Nephron (organoid): Measurements from ENCODE around the gene DMBX1.

Source experiments
- H3K27ac Mint-ChIP-seq, 3 experiments: 2 replicates each; pipeline ENCODE4 v1.8.0; 2020; ENCODE audit warnings: mixed read lengths in 3 of 3, mild to moderate bottlenecking in 2 of 3, moderate library complexity in 1 of 3
- H3K27me3 Mint-ChIP-seq: 2 replicates; pipeline ENCODE4 v1.8.0; 2021; ENCODE audit warnings: low read depth, mild to moderate bottlenecking, moderate library complexity, mixed read lengths
- H3K36me3 Mint-ChIP-seq: 2 replicates; pipeline ENCODE4 v1.8.0; 2020; ENCODE audit warnings: low read depth, mixed read lengths
- H3K4me1 Mint-ChIP-seq: 2 replicates; pipeline ENCODE4 v1.8.0; 2020; ENCODE audit warnings: mixed read lengths
- H3K4me3 Mint-ChIP-seq, 3 experiments: 2 replicates each; pipeline ENCODE4 v1.8.0; 2020; ENCODE audit warnings: mild to moderate bottlenecking in 3 of 3, mixed read lengths in 3 of 3, moderate library complexity in 2 of 3
- H3K9me3 Mint-ChIP-seq: 2 replicates; pipeline ENCODE4 v1.8.0; 2020; ENCODE audit warnings: mixed read lengths
- CTCF ChIP-seq, 3 experiments: fragments of 200-600 bp; sonication (generic); IDR thresholded peaks; one replicate each; pipeline ENCODE4 v1.5.0; 2021; ENCODE audit warnings: antibody characterized with exemption in 3 of 3; ENCODE audit not compliant: unreplicated experiment in 3 of 3

Gene DMBX1

GRCh38 chr1:46495778-46496177 is 6.1 kb downstream of the DMBX1 start:
- Mint-ChIP-seq H3K27me3 (peaks cover 96% of the 10 kb centered on the region), H3K36me3 (no peaks in the 10 kb centered on the region), H3K4me1 (no peaks in the 10 kb centered on the region), H3K27ac (no peak overlapping the region), H3K4me3 (no peak overlapping the region), H3K9me3 (no peaks in the 10 kb centered on the region)
- no peak for TF ChIP-seq CTCF (IDR thresholded peaks at IDR 0.05; ENCODE audit: unreplicated experiment in 3 of 3)

GRCh38 chr1:46496505-46496904 is 6.9 kb downstream of the DMBX1 start:
- H3K36me3 Mint-ChIP-seq: no peaks in the 10 kb centered on the region
- peaks cover 95% of the 10 kb centered on the region for H3K27me3 Mint-ChIP-seq
- no peak overlapping the region for H3K27ac Mint-ChIP-seq
- no peaks in the 10 kb centered on the region for H3K9me3 Mint-ChIP-seq
- H3K4me3 Mint-ChIP-seq: no peak overlapping the region
- TF ChIP-seq CTCF (IDR thresholded peaks at IDR 0.05; ENCODE audit: unreplicated experiment in 3 of 3): no peak
- no peaks in the 10 kb centered on the region for H3K4me1 Mint-ChIP-seq

GRCh38 chr1:46497020-46497419 is 7.4 kb downstream of the DMBX1 start:
- Mint-ChIP-seq H3K27ac (no peak overlapping the region), H3K4me1 (no peaks in the 10 kb centered on the region), H3K4me3 (no peak overlapping the region), H3K27me3 (peaks cover 95% of the 10 kb centered on the region), H3K9me3 (no peaks in the 10 kb centered on the region), H3K36me3 (no peaks in the 10 kb centered on the region)
- TF ChIP-seq CTCF (IDR thresholded peaks at IDR 0.05; ENCODE audit: unreplicated experiment in 3 of 3): no peak

GRCh38 chr1:46497665-46498064 is 8.0 kb downstream of the DMBX1 start:
- no peak for TF ChIP-seq CTCF (IDR thresholded peaks at IDR 0.05; ENCODE audit: unreplicated experiment in 3 of 3)
- Mint-ChIP-seq H3K36me3 (no peaks in the 10 kb centered on the region), H3K4me1 (no peaks in the 10 kb centered on the region), H3K27me3 (peaks cover 93% of the 10 kb centered on the region), H3K9me3 (no peaks in the 10 kb centered on the region), H3K27ac (no peak overlapping the region), H3K4me3 (no peak overlapping the region)

GRCh38 chr1:46501528-46501927 is 11.9 kb downstream of the DMBX1 start:
- no peak overlapping the region for H3K4me3 Mint-ChIP-seq
- no peak overlapping the region for H3K27ac Mint-ChIP-seq
- no peak for TF ChIP-seq CTCF (IDR thresholded peaks at IDR 0.05; ENCODE audit: unreplicated experiment in 3 of 3)
- peaks cover 71% of the 10 kb centered on the region for H3K27me3 Mint-ChIP-seq
- H3K36me3 Mint-ChIP-seq: no peaks in the 10 kb centered on the region
- H3K4me1 Mint-ChIP-seq: no peaks in the 10 kb centered on the region
- peaks cover 2% of the 10 kb centered on the region for H3K9me3 Mint-ChIP-seq

GRCh38 chr1:46503421-46503820 is 13.8 kb downstream of the DMBX1 start:
- peaks cover 2% of the 10 kb centered on the region for H3K9me3 Mint-ChIP-seq
- no peak overlapping the region for H3K4me3 Mint-ChIP-seq
- no peaks in the 10 kb centered on the region for H3K4me1 Mint-ChIP-seq
- no peak for TF ChIP-seq CTCF (IDR thresholded peaks at IDR 0.05; ENCODE audit: unreplicated experiment in 3 of 3)
- H3K36me3 Mint-ChIP-seq: no peaks in the 10 kb centered on the region
- H3K27me3 Mint-ChIP-seq: peaks cover 70% of the 10 kb centered on the region
- H3K27ac Mint-ChIP-seq: no peak overlapping the region
